ENCODE data around the gene ST6GALNAC5.

Gene ST6GALNAC5

DNA sequence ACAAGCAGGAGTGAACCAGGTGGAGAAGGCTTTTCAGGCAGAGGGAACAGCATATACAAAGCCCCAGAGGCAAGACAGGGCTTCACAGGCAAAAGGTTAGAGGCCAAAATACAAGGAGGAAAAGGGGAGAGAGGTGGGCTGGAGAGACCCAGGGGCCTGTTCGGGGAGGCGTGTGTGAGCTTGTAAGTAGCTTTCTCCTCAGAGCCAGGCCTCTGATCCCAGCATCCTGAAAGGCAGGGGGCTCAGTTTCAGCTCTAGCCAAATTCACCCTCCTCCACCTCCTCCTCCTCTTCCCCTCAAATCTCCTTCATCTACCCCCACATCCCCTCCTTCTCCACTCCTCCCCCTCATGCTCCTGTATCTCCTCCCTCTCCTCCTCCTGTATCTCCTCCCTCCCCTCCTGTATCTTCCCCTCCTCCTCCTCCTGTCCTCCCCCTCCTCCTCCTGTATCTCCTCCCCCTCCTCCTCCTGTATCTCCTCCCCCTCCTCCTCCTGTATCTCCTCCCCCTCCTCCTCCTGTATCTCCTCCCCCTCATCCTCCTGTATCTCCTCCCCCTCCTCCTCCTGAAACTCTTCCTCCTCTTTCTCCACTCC lies 148.6 kb downstream of the ST6GALNAC5 start:
- no peak for DNase-seq (ENCODE audit: low read depth in 1 of 2, low spot score in 1 of 2)
- no peak overlapping the region for H3K27ac ChIP-seq (replicated peaks)
- TF ChIP-seq SPI1 (IDR thresholded peaks at IDR 0.05; ENCODE audit: borderline replicate concordance, low read depth): no peak
- peaks cover 3% of the 10 kb centered on the region for H3K27me3 ChIP-seq (ENCODE audit: insufficient read depth, poor library complexity, severe bottlenecking)
- no peak overlapping the region for H3K4me3 ChIP-seq (replicated peaks; ENCODE audit: insufficient read depth, low read length)

DNA sequence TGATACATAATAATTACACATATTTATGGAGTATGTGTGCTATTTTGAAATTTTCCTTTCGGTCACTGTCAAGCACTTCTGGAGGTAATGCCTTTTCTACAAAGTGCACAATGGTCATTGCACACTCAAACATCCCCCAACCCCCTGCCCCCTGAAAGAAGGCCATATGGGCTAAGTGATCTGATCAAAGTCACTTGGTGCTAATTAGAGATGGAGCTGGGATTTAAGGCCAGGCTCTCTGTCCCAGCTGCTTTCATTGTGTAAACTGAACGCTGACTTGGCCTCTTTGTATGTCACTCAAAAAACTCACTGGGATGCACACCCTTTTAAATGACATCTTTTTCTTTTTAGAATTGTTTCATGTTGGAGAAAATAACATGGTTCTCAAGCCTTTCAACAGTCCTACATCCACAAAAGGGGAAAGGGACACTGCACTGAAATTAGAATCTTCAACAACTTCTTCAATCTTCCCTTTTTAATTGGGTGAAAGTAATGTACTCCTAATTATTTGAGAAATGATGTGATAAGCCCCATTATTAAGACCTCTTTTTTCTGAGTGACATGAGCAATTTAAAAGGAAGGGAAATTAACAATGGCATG lies 149.2 kb downstream of the ST6GALNAC5 start:
- Histone ChIP-seq H3K27ac (replicated peaks) (no peak overlapping the region), H3K4me3 (replicated peaks; ENCODE audit: insufficient read depth, low read length) (no peak overlapping the region), H3K27me3 (ENCODE audit: insufficient read depth, poor library complexity, severe bottlenecking) (peaks cover 3% of the 10 kb centered on the region)
- DNase-seq (ENCODE audit: low read depth in 1 of 2, low spot score in 1 of 2): no peak
- TF ChIP-seq POLR2AphosphoS5 (IDR thresholded peaks at IDR 0.05; ENCODE audit: low read depth) (no peak), SPI1 (IDR thresholded peaks at IDR 0.05; ENCODE audit: borderline replicate concordance, low read depth) (no peak), GABPA (IDR thresholded peaks at IDR 0.05; ENCODE audit: low read depth) (no peak)
- TF ChIP-seq, protein P1, sequence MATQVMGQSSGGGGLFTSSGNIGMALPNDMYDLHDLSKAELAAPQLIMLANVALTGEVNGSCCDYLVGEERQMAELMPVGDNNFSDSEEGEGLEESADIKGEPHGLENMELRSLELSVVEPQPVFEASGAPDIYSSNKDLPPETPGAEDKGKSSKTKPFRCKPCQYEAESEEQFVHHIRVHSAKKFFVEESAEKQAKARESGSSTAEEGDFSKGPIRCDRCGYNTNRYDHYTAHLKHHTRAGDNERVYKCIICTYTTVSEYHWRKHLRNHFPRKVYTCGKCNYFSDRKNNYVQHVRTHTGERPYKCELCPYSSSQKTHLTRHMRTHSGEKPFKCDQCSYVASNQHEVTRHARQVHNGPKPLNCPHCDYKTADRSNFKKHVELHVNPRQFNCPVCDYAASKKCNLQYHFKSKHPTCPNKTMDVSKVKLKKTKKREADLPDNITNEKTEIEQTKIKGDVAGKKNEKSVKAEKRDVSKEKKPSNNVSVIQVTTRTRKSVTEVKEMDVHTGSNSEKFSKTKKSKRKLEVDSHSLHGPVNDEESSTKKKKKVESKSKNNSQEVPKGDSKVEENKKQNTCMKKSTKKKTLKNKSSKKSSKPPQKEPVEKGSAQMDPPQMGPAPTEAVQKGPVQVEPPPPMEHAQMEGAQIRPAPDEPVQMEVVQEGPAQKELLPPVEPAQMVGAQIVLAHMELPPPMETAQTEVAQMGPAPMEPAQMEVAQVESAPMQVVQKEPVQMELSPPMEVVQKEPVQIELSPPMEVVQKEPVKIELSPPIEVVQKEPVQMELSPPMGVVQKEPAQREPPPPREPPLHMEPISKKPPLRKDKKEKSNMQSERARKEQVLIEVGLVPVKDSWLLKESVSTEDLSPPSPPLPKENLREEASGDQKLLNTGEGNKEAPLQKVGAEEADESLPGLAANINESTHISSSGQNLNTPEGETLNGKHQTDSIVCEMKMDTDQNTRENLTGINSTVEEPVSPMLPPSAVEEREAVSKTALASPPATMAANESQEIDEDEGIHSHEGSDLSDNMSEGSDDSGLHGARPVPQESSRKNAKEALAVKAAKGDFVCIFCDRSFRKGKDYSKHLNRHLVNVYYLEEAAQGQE (IDR thresholded peaks at IDR 0.05; ENCODE audit: insufficient replicate concordance, low read depth): no peak
- TF ChIP-seq, protein P2, sequence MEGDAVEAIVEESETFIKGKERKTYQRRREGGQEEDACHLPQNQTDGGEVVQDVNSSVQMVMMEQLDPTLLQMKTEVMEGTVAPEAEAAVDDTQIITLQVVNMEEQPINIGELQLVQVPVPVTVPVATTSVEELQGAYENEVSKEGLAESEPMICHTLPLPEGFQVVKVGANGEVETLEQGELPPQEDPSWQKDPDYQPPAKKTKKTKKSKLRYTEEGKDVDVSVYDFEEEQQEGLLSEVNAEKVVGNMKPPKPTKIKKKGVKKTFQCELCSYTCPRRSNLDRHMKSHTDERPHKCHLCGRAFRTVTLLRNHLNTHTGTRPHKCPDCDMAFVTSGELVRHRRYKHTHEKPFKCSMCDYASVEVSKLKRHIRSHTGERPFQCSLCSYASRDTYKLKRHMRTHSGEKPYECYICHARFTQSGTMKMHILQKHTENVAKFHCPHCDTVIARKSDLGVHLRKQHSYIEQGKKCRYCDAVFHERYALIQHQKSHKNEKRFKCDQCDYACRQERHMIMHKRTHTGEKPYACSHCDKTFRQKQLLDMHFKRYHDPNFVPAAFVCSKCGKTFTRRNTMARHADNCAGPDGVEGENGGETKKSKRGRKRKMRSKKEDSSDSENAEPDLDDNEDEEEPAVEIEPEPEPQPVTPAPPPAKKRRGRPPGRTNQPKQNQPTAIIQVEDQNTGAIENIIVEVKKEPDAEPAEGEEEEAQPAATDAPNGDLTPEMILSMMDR (IDR thresholded peaks at IDR 0.05; ENCODE audit: insufficient read depth, low read length): no peak

DNA sequence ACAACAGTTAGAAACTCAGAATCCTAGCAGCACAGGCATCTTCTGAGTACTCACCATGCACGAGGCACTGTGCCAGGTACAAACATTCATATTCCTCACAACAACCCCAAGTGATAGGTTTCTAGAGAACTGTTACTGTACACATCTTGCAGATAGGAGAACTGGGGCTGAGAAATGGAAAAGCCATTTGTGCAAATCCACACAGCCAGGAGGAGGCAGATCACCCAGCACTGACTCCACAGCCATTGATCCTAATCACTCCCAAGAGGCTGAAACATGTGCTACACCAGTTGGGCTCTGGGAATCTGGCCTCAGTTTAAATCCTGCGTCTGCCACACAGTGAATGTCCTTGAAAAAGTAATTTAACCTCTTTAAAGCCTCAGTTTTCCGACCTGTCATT lies 151.0 kb downstream of the ST6GALNAC5 start:
- Histone ChIP-seq H3K27ac (replicated peaks) (no peak overlapping the region), H3K4me3 (replicated peaks; ENCODE audit: insufficient read depth, low read length) (no peak overlapping the region), H3K27me3 (ENCODE audit: insufficient read depth, poor library complexity, severe bottlenecking) (no peaks in the 10 kb centered on the region)
- DNase-seq (ENCODE audit: low read depth in 1 of 2, low spot score in 1 of 2): no peak
- TF ChIP-seq GABPA (IDR thresholded peaks at IDR 0.05; ENCODE audit: low read depth): no peak
- TF ChIP-seq, protein P1 (IDR thresholded peaks at IDR 0.05; ENCODE audit: insufficient replicate concordance, low read depth): no peak
- TF ChIP-seq POLR2AphosphoS5 (IDR thresholded peaks at IDR 0.05; ENCODE audit: low read depth): no peak
- TF ChIP-seq, protein P2 (IDR thresholded peaks at IDR 0.05; ENCODE audit: insufficient read depth, low read length): no peak
- TF ChIP-seq SPI1 (IDR thresholded peaks at IDR 0.05; ENCODE audit: borderline replicate concordance, low read depth): no peak

DNA sequence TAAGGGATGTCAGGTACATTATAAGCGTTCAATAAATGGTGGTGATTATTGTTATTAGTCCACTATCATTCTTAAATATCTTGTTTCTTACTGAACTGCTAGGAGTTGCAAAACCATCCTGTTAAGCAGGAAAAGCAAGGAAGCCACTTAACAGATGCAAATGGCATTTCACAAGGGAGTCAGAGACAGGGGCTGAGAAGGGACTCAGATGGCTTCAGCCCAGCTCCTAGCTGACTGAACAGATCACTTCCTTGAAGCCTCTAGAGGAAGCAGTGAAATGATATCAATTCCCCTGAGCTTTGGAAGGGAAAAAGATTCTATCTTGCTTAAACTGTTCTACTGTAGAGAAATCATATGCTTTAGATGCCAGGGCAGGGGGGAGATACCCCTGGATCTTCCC lies 151.5 kb downstream of the ST6GALNAC5 start:
- no peak for TF ChIP-seq SPI1 (IDR thresholded peaks at IDR 0.05; ENCODE audit: borderline replicate concordance, low read depth)
- TF ChIP-seq, protein P2 (IDR thresholded peaks at IDR 0.05; ENCODE audit: insufficient read depth, low read length): no peak
- TF ChIP-seq GABPA (IDR thresholded peaks at IDR 0.05; ENCODE audit: low read depth): no peak
- no peak for TF ChIP-seq POLR2AphosphoS5 (IDR thresholded peaks at IDR 0.05; ENCODE audit: low read depth)
- TF ChIP-seq, protein P1 (IDR thresholded peaks at IDR 0.05; ENCODE audit: insufficient replicate concordance, low read depth): no peak
- Histone ChIP-seq H3K27ac (replicated peaks) (no peak overlapping the region), H3K27me3 (ENCODE audit: insufficient read depth, poor library complexity, severe bottlenecking) (no peaks in the 10 kb centered on the region), H3K4me3 (replicated peaks; ENCODE audit: insufficient read depth, low read length) (no peak overlapping the region)
- DNase-seq (ENCODE audit: low read depth in 1 of 2, low spot score in 1 of 2): no peak

Measured in HL-60 (cell line).